GM23248 (cell line): ENCODE data around the gene PRKG2.

Experiments
- EZH2 ChIP-seq: fragments of 200-600 bp; sonication (generic); IDR thresholded peaks from 2 replicates; pipeline ENCODE4 v1.6.1; 2018; ENCODE audit warnings: antibody characterized with exemption, mild to moderate bottlenecking; ENCODE audit not compliant: insufficient read depth, poor library complexity, severe bottlenecking
- EZH2phosphoT487 ChIP-seq: fragments of 200-600 bp; sonication (generic); IDR thresholded peaks from 2 replicates; pipeline ENCODE4 v1.6.1; 2018; ENCODE audit warnings: antibody characterized with exemption, moderate library complexity, mild to moderate bottlenecking, low read depth; ENCODE audit not compliant: insufficient read depth

DNA sequence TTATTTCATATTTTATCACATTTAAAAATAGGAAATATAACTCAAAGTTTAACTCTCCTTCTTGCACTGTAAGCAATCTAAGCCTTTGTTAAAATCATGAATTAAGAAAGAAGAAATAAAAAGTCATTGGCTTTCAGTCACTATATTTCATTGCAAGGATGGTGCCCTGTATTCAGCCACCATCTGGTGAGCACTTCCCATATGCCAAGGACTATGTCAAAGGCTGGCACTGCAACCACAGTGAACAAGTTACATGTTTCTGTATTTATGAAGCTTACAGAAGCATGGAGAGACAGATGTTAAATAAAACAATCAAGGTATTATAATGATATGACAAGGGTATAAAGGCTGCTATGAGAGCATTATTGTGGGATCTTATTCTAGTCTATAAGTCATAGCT, 68.6 kb downstream of the PRKG2 start:
- TF ChIP-seq EZH2 (no peak), EZH2phosphoT487 (no peak)
